HCT116 (cell line): ENCODE measurements around the gene LILRB3. TPM values are rescaled to one million over a fixed set of nuclear protein-coding genes. Genes with fewer than 3 reads are reported as not detected.
"Not testable (repeated sequence)": the region's sequence is repeated elsewhere in the genome, so short reads cannot be mapped to it uniquely, and the experiment has no call there.

ENCODE experiments used
- ATAC-seq: fragments of 200-7000 bp; cut with Tn5 transposase; 2 replicates; pipeline ENCODE4 v1.9.1; 2020; ENCODE audit warnings: mild to moderate bottlenecking, moderate library complexity
- BruUV-seq: library from RNA; stranded (reverse); fragments of 400-500 nt; replicated peaks from 2 replicates; lab custom pipeline; 2021; lab: Mats Ljungman, UMichigan
- CTCF ChIA-PET: fragments of 300-600 bp; sonication (Branson Sonifier 250); formaldehyde crosslinking; loops from one replicate; lab custom pipeline; 2021; ENCODE audit warnings: antibody characterized with exemption; lab: Charles Lee
- POLR2A ChIA-PET: fragments of 300-600, 350-600 bp; sonication (Branson Sonifier 250); formaldehyde crosslinking; loops from one replicate; lab custom pipeline; 2021; ENCODE audit warnings: antibody characterized with exemption; lab: Charles Lee
- RAD21 ChIA-PET, 2 experiments: fragments of 300-600 bp; sonication (Branson Sonifier 250); formaldehyde crosslinking; loops; one replicate each; lab custom pipeline; 2023; ENCODE audit warnings: low total read pairs in 2 of 2; ENCODE audit not compliant: uncharacterized antibody in 2 of 2, unreplicated experiment in 2 of 2, low non-redundant PET in 1 of 2; lab: Charles Lee
- DNase-seq: peaks from one replicate; pipeline ENCODE4 v3.0.0-alpha.2; 2010; ENCODE audit warnings: low read depth, low spot score
- H2AFZ ChIP-seq: fragments of 200-600 bp; shearing (Covaris generic), sonication (generic); 2 replicates; pipeline ENCODE4 v1.6.1; 2017; ENCODE audit warnings: low read depth, mixed run types, mixed read lengths, antibody characterized with exemption, low read length; ENCODE audit not compliant: poor library complexity, severe bottlenecking
- H3K27ac ChIP-seq: 2 replicates; pipeline ENCODE4 v1.5.1; 2012; ENCODE audit warnings: low read depth, low read length
- H3K27me3 ChIP-seq: fragments of 200-600 bp; sonication (generic); 2 replicates; pipeline ENCODE4 v1.6.1; 2016; ENCODE audit warnings: mixed run types, low read length, mixed read lengths; ENCODE audit not compliant: insufficient read depth
- H3K36me3 ChIP-seq, 2 experiments: fragments of 200-500 bp in 1 of 2; fragments of 200-600 bp in 1 of 2; sonication (Bioruptor generic) in 1 of 2; sonication (generic) in 1 of 2; 2 replicates each; pipeline versions ENCODE4 v1.5.1 to v1.6.1; 2014 to 2016; ENCODE audit warnings: low read length in 2 of 2, inconsistent platforms in 1 of 2, mixed read lengths in 1 of 2, mixed run types in 1 of 2; ENCODE audit not compliant: insufficient read depth in 2 of 2, control insufficient read depth in 1 of 2
- H3K4me1 ChIP-seq, 2 experiments: fragments of 200-600 bp in 1 of 2; sonication (generic) in 1 of 2; 2 replicates each; pipeline versions ENCODE4 v1.5.1 to v1.6.1; 2012 to 2017; ENCODE audit warnings: low read length in 2 of 2, inconsistent platforms in 1 of 2, mild to moderate bottlenecking in 1 of 2, mixed read lengths in 1 of 2, mixed run types in 1 of 2, moderate library complexity in 1 of 2; ENCODE audit not compliant: insufficient read depth in 2 of 2, control insufficient read depth in 1 of 2
- H3K4me2 ChIP-seq: fragments of 200-600 bp; sonication (generic); 2 replicates; pipeline ENCODE4 v1.6.1; 2017; ENCODE audit warnings: mixed run types, low read length, mixed read lengths
- H3K4me3 ChIP-seq, 2 experiments: fragments of 200-600 bp in 1 of 2; sonication (generic) in 1 of 2; replicated peaks in 1 of 2; 2 replicates each; pipeline ENCODE4 v1.5.1; 2011 to 2016; ENCODE audit warnings: low read length in 2 of 2, control low read depth in 1 of 2, low read depth in 1 of 2, mild to moderate bottlenecking in 1 of 2, mixed read lengths in 1 of 2, mixed run types in 1 of 2
- H3K79me2 ChIP-seq: fragments of 200-600 bp; sonication (generic); 2 replicates; pipeline ENCODE4 v1.6.1; 2017; ENCODE audit warnings: mild to moderate bottlenecking, mixed run types, low read length, moderate library complexity, mixed read lengths; ENCODE audit not compliant: insufficient read depth
- H3K9ac ChIP-seq: fragments of 200-600 bp; sonication (generic); 2 replicates; pipeline ENCODE4 v1.6.1; 2016; ENCODE audit warnings: low read length, mixed read lengths
- H3K9me2 ChIP-seq: fragments of 200-600 bp; sonication (generic), shearing (Covaris generic); 2 replicates; pipeline ENCODE4 v1.6.1; 2017; ENCODE audit warnings: mixed run types, mild to moderate bottlenecking, moderate library complexity; ENCODE audit not compliant: insufficient read depth
- H3K9me3 ChIP-seq, 2 experiments: fragments of 200-500 bp in 1 of 2; fragments of 200-600 bp in 1 of 2; sonication (Bioruptor generic) in 1 of 2; sonication (generic) in 1 of 2; 2 replicates each; pipeline ENCODE4 v1.6.1; 2014 to 2017; ENCODE audit warnings: low read length in 2 of 2, mixed read lengths in 2 of 2, inconsistent platforms in 1 of 2, low read depth in 1 of 2, mild to moderate bottlenecking in 1 of 2, mixed run types in 1 of 2, moderate library complexity in 1 of 2; ENCODE audit not compliant: control insufficient read depth in 1 of 2, insufficient read depth in 1 of 2
- H4K20me1 ChIP-seq: fragments of 200-600 bp; sonication (generic), shearing (Covaris generic); 2 replicates; pipeline ENCODE4 v1.6.1; 2017; ENCODE audit warnings: mixed run types, mild to moderate bottlenecking, moderate library complexity; ENCODE audit not compliant: insufficient read depth
- EGR1 ChIP-seq: IDR thresholded peaks from 2 replicates; pipeline ENCODE4 v1.6.1; 2012; ENCODE audit warnings: low read depth
- EZH2phosphoT487 ChIP-seq: fragments of 200-600 bp; IDR thresholded peaks from 2 replicates; pipeline ENCODE4 v1.6.1; 2018; ENCODE audit warnings: antibody characterized with exemption, borderline replicate concordance
- intact Hi-C: fragments of 100-400 bp; cut with micrococcal nuclease; formaldehyde crosslinking; loops from 2 replicates; pipeline ENCODE4 v1.10.0; 2022
- total RNA-seq: library from RNA; stranded (reverse); gene quantifications from one replicate; pipeline ENCODE4 v1.2.1, GENCODE V29; 2021; ENCODE audit not compliant: unreplicated experiment

The LILRB3 gene
- total RNA-seq, 1 experiment from 2014 or later = 0.12 TPM

GRCh38 chr19:54229146-54229545, 6.3 kb upstream of the LILRB3 start:
- H3K4me2 ChIP-seq = no peak overlapping the region
- ATAC-seq (no peak), DNase-seq (no peak)
- H3K4me1 ChIP-seq = peaks cover 5 to 15% of the 10 kb centered on the region in 2 experiments; a peak in 3 of 4 replicates
- H3K9ac ChIP-seq = no peak overlapping the region
- intact Hi-C loops = no loop called here
- H3K9me2 ChIP-seq = no peaks in the 10 kb centered on the region
- no peaks in the 10 kb centered on the region for H3K27me3 ChIP-seq
- H3K27ac ChIP-seq = no peak overlapping the region
- no peaks in the 10 kb centered on the region for H3K79me2 ChIP-seq
- ChIA-PET RAD21 (no interaction called here), POLR2A (interaction anchor here (2.6 kb wide), 1 partner anchor 28 kb away, joined by 10 read pairs; the partner anchor contains the start of gene RPS9), CTCF (interaction anchor here (1.4 to 1.6 kb wide), 2 partner anchors 37 to 40 kb away, joined by 3 to 5 read pairs; partner anchors contain the start of gene MBOAT7)
- H3K36me3 ChIP-seq = no peaks in the 10 kb centered on the region
- TF ChIP-seq EGR1 (no peak), EZH2phosphoT487 (no peak)
- no TSS peak for BruUV-seq
- no peaks in the 10 kb centered on the region for H4K20me1 ChIP-seq
- H3K9me3 ChIP-seq = peaks cover 0 to 4% of the 10 kb centered on the region in 2 experiments; a peak in 2 of 4 replicates
- no peak overlapping the region for H2AFZ ChIP-seq
- H3K4me3 ChIP-seq = no peak overlapping the region

DNA sequence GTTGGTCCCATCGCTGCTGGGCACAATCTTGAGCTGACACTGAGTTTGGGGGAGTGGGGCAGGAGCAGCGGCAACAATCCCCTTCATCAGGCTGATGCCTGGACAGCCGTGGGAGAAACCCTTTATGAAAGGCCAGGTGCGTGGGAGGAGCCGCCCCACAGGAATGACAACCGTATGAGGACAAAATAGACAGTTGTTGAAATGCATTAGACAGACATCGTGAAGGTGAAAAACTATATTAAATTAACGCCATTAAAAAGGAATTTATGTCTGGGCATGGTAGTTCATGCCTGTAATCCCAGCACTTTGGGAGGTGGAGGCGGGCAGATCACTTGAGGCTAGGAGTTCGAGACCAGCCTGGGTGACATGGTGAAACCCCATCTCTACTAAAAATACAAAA, 1.8 kb upstream of the LILRB3 start:
- BruUV-seq, H2AFZ ChIP-seq, DNase-seq, H3K9me2 ChIP-seq, H3K9ac ChIP-seq, POLR2A ChIA-PET, ATAC-seq, RAD21 ChIA-PET, H3K4me2 ChIP-seq, H4K20me1 ChIP-seq, H3K27ac ChIP-seq, intact Hi-C loops, H3K4me1 ChIP-seq, H3K27me3 ChIP-seq, H3K36me3 ChIP-seq, H3K79me2 ChIP-seq, H3K9me3 ChIP-seq, H3K4me3 ChIP-seq, CTCF ChIA-PET: not testable (repeated sequence)

- intact Hi-C loops, H3K9me3 ChIP-seq, BruUV-seq, H3K27me3 ChIP-seq, H3K4me1 ChIP-seq, H3K4me3 ChIP-seq, H4K20me1 ChIP-seq, H3K79me2 ChIP-seq, H3K9ac ChIP-seq, H3K9me2 ChIP-seq, H3K36me3 ChIP-seq, POLR2A ChIA-PET, H3K4me2 ChIP-seq, DNase-seq, H3K27ac ChIP-seq, CTCF ChIA-PET, RAD21 ChIA-PET, H2AFZ ChIP-seq, ATAC-seq: not testable (repeated sequence)
Measured at GRCh38 chr19:54223937-54224281, 1.1 kb upstream of the LILRB3 start.

DNA sequence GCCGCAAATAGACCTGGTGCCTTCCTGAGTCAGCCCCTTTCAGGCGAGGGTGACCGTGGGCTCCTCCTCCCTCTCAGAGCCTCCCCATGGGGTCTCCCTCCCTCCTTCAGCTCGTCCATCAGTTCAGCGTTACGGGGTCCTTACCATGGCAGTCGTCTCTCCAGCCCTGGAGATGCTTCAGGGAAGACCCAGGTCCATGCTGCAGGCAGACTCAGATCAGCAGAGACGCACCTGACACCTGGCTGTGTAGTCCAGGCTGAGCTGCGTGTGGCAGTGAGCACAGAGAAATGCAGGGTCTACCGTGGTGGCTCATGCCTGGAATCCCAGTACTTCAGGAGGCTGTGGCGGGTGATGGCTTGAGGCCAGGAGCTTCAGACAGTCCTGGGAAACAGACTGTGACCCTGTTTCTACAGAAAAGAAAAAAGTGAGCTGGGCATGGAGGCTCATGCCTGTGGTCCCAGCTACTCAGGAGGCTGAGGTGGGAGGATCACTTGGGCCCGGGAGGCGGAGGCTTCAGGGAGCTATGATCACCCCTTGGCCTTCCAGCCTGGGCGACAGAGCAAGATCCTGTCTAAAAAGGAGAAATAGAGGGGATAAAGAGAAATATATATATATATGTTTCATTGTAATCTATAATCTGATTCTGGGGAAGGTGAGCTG, 600 bp upstream of the LILRB3 start:
- intact Hi-C loops, BruUV-seq, H3K4me3 ChIP-seq, H3K36me3 ChIP-seq, H3K9me2 ChIP-seq, H3K9me3 ChIP-seq, RAD21 ChIA-PET, H3K27ac ChIP-seq, H3K4me1 ChIP-seq, H2AFZ ChIP-seq, H4K20me1 ChIP-seq, H3K4me2 ChIP-seq, DNase-seq, CTCF ChIA-PET, H3K27me3 ChIP-seq, H3K9ac ChIP-seq, H3K79me2 ChIP-seq, POLR2A ChIA-PET: not testable (repeated sequence)
- peak; percentile 14; the same call in 1 of the 2 replicates for ATAC-seq
